CD4-positive, alpha-beta T cell treated with Interleukin-6 for 4 hours (primary cell): Measurements from ENCODE around the gene RGS19.
"Not testable (repeated sequence)": the region's sequence is repeated elsewhere in the genome, so short reads cannot be mapped to it uniquely, and the experiment has no call there.

Experiments used
- DNase-seq: peaks from one replicate; pipeline ENCODE4 v3.0.0-alpha.2; 2020; ENCODE audit warnings: mixed read lengths

Gene RGS19

GRCh38 chr20:64092258-64093012 is 13.1 kb upstream of the RGS19 start:
- DNase-seq = no peak

GRCh38 chr20:64091770-64092169 is 12.5 kb upstream of the RGS19 start:
- DNase-seq = no peak

- no peak for DNase-seq
These were observed 12.0 kb upstream of the RGS19 start for GRCh38 chr20:64091340-64091739.

- no peak for DNase-seq
These were observed 10.8 kb upstream of the RGS19 start for GRCh38 chr20:64090165-64090564.

GRCh38 chr20:64088586-64088985 is 9.3 kb upstream of the RGS19 start:
- DNase-seq = not testable (repeated sequence)

- not testable (repeated sequence) for DNase-seq
These were observed 8.0 kb upstream of the RGS19 start for GRCh38 chr20:64087226-64087825.

GRCh38 chr20:64086801-64087200 is 7.5 kb upstream of the RGS19 start:
- DNase-seq = no peak

- DNase-seq = no peak
These were observed 5.4 kb upstream of the RGS19 start for GRCh38 chr20:64084685-64085152.

- DNase-seq = no peak
These were observed 4.7 kb upstream of the RGS19 start, which contains the start of gene LKAAEAR1 for GRCh38 chr20:64083804-64084684. Gene LKAAEAR1 (minus strand): TSS chr20:64084398. CDS start chr20:64084219, 179 bp downstream.

- DNase-seq = peak; percentile 81
These were observed 4.1 kb upstream of the RGS19 start for GRCh38 chr20:64083378-64083803.

GRCh38 chr20:64082820-64083377 is 3.6 kb upstream of the RGS19 start:
- no peak for DNase-seq

- no peak for DNase-seq
These were observed 2.9 kb upstream of the RGS19 start for GRCh38 chr20:64082126-64082731.

GRCh38 chr20:64081624-64081964 is 2.3 kb upstream of the RGS19 start:
- no peak for DNase-seq

- no peak for DNase-seq
These were observed 1.7 kb upstream of the RGS19 start for GRCh38 chr20:64080813-64081623.

GRCh38 chr20:64080013-64080812 is 895 bp upstream of the RGS19 start, which contains the start of gene OPRL1:
Gene OPRL1 (plus strand): TSS chr20:64080082. CDS start chr20:64092721, 12,639 bp downstream.
- DNase-seq = no peak

- DNase-seq = no peak
These were observed 415 bp downstream of the RGS19 start for GRCh38 chr20:64078934-64079272.

GRCh38 chr20:64077876-64078551 is 1.3 kb downstream of the RGS19 start:
- DNase-seq = peak; percentile 78

GRCh38 chr20:64077541-64077875 is 1.8 kb downstream of the RGS19 start:
- DNase-seq = no peak

- peak; percentile 64 for DNase-seq
These were observed 2.2 kb downstream of the RGS19 start for GRCh38 chr20:64077094-64077493.
